K562 (cell line): ENCODE results near the gene IRF3. TPM values are rescaled to one million over a fixed set of nuclear protein-coding genes. Genes with fewer than 3 reads are reported as not detected.

ENCODE experiments used
- ETS2 ChIP-seq: IDR thresholded peaks from 2 replicates; pipeline ENCODE4 v1.6.1; 2016; ENCODE audit warnings: borderline replicate concordance, missing genetic modification characterization, mild to moderate bottlenecking, moderate library complexity, missing compliant biosample characterization; ENCODE audit not compliant: poor library complexity, severe bottlenecking
- HMG20A ChIP-seq: fragments of 450-650 bp; formaldehyde crosslinking; conservative IDR thresholded peaks from 2 replicates; pipeline ENCODE4 v1.4.0; 2020; ENCODE audit warnings: mild to moderate bottlenecking, mixed read lengths
- NBN ChIP-seq: fragments of 450-650 bp; IDR thresholded peaks from 2 replicates; pipeline ENCODE4 v1.6.1; 2016; ENCODE audit warnings: low read depth, mild to moderate bottlenecking
- PCBP2 ChIP-seq: fragments of 200-400 bp; formaldehyde crosslinking; IDR thresholded peaks from 2 replicates; pipeline ENCODE4 v1.6.1; 2018; ENCODE audit warnings: low read length, low read depth, mild to moderate bottlenecking, moderate library complexity; ENCODE audit not compliant: poor library complexity, severe bottlenecking
- ZNF79 ChIP-seq: fragments of 250-450 bp; sonication (Bioruptor Pico); IDR thresholded peaks from 2 replicates; pipeline ENCODE4 v1.4.0; 2020; ENCODE audit warnings: low read depth, mild to moderate bottlenecking, moderate library complexity
- polyA plus RNA-seq, 8 experiments: library from polyadenylated mRNA; depleted of rRNA in 4 of 8; stranded (reverse) in 5 of 8; unstranded in 3 of 8; fragments of >200 nt; fragmentation: Nextera tagmentation in 2 of 8; fragmentation: Illumina TruSeq in 1 of 8; extraction: Ambion mirVana in 2 of 8; extraction: Trizol in 1 of 8; gene quantifications; 2 replicates each; pipeline versions ENCODE4 v1.2.1 to v1.2.3, GENCODE V29; 2011 to 2014; ENCODE audit warnings: inconsistent platforms in 1 of 8, missing spikeins in 1 of 8
- total RNA-seq, 7 experiments: library from RNA; depleted of rRNA in 6 of 7; stranded (reverse); fragments of >200 nt in 6 of 7; fragmentation: Illumina TruSeq in 2 of 7; extraction: Trizol in 2 of 7; gene quantifications; 2 replicates each; pipeline versions ENCODE4 v1.2.1 to v1.2.3, GENCODE V29; 2011 to 2021; ENCODE audit warnings: low replicate concordance in 1 of 7
- TF ChIP-seq, protein P1 (sequence below): fragments of 450-650 bp; IDR thresholded peaks from 2 replicates; pipeline ENCODE4 v1.6.1; 2016; ENCODE audit warnings: low read depth
- TF ChIP-seq, protein P2 (sequence below): fragments of 250-450 bp; sonication (Bioruptor Pico); IDR thresholded peaks from 2 replicates; pipeline ENCODE4 v1.8.0; 2021; ENCODE audit warnings: moderate library complexity, mild to moderate bottlenecking, inconsistent platforms
- TF ChIP-seq, protein P3 (sequence below): fragments of 450-650 bp; IDR thresholded peaks from 2 replicates; pipeline ENCODE4 v1.7.1; 2018; ENCODE audit warnings: mild to moderate bottlenecking, low read depth; ENCODE audit not compliant: partially characterized antibody
- TF ChIP-seq, protein P4 (sequence below): sonication (generic); formaldehyde crosslinking; IDR thresholded peaks from 2 replicates; pipeline ENCODE4 v1.8.1; 2023; ENCODE audit warnings: missing genetic modification reagents, mild to moderate bottlenecking, borderline replicate concordance

Gene IRF3
- total and polyA plus RNA-seq, 9 of the 15 experiments (the other 6 are each of a cell fraction or from before 2014, with no cell fraction given): 7.5 to 145 (median 65.4) TPM

DNA sequence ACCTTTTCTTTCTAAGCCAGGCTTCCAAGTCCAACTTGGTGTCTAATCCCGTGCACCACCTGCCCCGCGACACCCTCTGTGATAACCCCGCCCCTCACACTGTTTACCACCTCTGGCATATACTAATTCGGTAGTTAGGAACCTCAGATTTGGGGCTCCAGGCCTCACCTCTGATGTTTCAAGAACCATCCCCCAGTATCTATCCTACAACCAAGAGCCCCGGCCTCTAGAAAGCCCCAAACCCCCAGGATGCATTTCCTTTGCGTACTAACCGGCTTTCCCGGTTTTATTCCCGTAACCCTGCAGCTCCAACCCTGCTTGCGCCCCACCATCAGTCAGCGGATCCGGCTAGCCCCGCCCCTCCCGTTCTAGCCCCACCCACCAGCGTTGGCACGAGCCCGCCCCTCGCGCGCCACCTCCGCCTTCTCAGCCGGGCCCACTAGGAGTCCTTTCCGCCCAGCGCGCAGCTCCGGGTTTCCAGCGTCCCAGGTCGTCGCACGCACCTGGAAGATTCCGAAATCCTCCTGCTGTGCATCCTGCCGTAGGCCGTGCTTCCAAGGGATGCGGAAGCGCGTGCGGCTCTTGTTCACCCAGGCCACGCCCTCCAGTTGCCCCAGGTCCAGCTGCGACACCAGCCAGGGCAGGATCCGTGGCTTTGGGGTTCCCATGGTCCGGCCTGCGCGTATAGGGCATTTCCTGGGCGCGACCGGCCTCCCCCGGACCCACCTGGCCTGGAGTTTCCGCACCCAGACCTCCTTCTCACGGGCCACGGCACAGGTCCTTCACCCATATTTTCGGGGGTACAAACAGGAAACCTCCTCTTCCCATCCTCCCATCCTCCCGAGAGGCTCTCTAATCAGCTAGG is 1.3 kb downstream of the IRF3 start (continued):
- TF ChIP-seq, protein P1, sequence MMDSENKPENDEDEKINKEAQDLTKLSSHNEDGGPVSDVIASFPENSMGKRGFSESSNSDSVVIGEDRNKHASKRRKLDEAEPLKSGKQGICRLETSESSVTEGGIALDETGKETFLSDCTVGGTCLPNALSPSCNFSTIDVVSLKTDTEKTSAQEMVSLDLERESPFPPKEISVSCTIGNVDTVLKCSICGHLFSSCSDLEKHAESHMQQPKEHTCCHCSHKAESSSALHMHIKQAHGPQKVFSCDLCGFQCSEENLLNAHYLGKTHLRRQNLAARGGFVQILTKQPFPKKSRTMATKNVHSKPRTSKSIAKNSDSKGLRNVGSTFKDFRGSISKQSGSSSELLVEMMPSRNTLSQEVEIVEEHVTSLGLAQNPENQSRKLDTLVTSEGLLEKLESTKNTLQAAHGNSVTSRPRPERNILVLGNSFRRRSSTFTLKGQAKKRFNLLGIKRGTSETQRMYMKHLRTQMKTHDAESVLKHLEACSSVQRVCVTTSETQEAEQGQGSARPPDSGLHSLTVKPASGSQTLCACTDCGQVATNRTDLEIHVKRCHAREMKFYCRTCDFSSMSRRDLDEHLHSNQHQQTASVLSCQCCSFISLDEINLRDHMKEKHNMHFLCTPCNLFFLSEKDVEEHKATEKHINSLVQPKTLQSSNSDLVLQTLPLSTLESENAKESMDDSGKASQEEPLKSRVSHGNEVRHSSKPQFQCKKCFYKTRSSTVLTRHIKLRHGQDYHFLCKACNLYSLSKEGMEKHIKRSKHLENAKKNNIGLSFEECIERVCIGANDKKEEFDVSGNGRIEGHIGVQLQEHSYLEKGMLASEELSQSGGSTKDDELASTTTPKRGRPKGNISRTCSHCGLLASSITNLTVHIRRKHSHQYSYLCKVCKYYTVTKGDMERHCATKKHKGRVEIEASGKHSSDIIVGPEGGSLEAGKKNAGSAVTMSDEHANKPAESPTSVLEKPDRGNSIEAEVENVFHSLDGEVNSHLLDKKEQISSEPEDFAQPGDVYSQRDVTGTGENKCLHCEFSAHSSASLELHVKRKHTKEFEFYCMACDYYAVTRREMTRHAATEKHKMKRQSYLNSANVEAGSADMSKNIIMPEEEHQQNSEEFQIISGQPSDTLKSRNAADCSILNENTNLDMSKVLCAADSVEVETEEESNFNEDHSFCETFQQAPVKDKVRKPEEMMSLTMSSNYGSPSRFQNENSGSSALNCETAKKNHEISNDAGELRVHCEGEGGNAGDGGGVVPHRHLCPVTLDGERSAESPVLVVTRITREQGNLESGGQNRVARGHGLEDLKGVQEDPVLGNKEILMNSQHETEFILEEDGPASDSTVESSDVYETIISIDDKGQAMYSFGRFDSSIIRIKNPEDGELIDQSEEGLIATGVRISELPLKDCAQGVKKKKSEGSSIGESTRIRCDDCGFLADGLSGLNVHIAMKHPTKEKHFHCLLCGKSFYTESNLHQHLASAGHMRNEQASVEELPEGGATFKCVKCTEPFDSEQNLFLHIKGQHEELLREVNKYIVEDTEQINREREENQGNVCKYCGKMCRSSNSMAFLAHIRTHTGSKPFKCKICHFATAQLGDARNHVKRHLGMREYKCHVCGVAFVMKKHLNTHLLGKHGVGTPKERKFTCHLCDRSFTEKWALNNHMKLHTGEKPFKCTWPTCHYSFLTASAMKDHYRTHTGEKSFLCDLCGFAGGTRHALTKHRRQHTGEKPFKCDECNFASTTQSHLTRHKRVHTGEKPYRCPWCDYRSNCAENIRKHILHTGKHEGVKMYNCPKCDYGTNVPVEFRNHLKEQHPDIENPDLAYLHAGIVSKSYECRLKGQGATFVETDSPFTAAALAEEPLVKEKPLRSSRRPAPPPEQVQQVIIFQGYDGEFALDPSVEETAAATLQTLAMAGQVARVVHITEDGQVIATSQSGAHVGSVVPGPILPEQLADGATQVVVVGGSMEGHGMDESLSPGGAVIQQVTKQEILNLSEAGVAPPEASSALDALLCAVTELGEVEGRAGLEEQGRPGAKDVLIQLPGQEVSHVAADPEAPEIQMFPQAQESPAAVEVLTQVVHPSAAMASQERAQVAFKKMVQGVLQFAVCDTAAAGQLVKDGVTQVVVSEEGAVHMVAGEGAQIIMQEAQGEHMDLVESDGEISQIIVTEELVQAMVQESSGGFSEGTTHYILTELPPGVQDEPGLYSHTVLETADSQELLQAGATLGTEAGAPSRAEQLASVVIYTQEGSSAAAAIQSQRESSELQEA: no peak
- no peak for TF ChIP-seq HMG20A (CRISPR knock-in tag)
- TF ChIP-seq, protein P2, sequence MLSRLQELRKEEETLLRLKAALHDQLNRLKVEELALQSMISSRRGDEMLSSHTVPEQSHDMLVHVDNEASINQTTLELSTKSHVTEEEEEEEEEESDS (CRISPR knock-in tag): no peak
- TF ChIP-seq, protein P3, sequence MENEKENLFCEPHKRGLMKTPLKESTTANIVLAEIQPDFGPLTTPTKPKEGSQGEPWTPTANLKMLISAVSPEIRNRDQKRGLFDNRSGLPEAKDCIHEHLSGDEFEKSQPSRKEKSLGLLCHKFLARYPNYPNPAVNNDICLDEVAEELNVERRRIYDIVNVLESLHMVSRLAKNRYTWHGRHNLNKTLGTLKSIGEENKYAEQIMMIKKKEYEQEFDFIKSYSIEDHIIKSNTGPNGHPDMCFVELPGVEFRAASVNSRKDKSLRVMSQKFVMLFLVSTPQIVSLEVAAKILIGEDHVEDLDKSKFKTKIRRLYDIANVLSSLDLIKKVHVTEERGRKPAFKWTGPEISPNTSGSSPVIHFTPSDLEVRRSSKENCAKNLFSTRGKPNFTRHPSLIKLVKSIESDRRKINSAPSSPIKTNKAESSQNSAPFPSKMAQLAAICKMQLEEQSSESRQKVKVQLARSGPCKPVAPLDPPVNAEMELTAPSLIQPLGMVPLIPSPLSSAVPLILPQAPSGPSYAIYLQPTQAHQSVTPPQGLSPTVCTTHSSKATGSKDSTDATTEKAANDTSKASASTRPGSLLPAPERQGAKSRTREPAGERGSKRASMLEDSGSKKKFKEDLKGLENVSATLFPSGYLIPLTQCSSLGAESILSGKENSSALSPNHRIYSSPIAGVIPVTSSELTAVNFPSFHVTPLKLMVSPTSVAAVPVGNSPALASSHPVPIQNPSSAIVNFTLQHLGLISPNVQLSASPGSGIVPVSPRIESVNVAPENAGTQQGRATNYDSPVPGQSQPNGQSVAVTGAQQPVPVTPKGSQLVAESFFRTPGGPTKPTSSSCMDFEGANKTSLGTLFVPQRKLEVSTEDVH: no peak
- TF ChIP-seq, protein P4, sequence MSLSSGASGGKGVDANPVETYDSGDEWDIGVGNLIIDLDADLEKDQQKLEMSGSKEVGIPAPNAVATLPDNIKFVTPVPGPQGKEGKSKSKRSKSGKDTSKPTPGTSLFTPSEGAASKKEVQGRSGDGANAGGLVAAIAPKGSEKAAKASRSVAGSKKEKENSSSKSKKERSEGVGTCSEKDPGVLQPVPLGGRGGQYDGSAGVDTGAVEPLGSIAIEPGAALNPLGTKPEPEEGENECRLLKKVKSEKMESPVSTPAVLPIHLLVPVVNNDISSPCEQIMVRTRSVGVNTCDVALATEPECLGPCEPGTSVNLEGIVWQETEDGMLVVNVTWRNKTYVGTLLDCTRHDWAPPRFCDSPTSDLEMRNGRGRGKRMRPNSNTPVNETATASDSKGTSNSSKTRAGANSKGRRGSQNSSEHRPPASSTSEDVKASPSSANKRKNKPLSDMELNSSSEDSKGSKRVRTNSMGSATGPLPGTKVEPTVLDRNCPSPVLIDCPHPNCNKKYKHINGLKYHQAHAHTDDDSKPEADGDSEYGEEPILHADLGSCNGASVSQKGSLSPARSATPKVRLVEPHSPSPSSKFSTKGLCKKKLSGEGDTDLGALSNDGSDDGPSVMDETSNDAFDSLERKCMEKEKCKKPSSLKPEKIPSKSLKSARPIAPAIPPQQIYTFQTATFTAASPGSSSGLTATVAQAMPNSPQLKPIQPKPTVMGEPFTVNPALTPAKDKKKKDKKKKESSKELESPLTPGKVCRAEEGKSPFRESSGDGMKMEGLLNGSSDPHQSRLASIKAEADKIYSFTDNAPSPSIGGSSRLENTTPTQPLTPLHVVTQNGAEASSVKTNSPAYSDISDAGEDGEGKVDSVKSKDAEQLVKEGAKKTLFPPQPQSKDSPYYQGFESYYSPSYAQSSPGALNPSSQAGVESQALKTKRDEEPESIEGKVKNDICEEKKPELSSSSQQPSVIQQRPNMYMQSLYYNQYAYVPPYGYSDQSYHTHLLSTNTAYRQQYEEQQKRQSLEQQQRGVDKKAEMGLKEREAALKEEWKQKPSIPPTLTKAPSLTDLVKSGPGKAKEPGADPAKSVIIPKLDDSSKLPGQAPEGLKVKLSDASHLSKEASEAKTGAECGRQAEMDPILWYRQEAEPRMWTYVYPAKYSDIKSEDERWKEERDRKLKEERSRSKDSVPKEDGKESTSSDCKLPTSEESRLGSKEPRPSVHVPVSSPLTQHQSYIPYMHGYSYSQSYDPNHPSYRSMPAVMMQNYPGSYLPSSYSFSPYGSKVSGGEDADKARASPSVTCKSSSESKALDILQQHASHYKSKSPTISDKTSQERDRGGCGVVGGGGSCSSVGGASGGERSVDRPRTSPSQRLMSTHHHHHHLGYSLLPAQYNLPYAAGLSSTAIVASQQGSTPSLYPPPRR (CRISPR knock-in tag): no peak
- TF ChIP-seq PCBP2: no peak
- no peak for TF ChIP-seq ZNF79 (CRISPR knock-in tag)
- TF ChIP-seq NBN: no peak
- TF ChIP-seq ETS2 (tag): no peak
